Measurements from ENCODE around the gene MPRIP. TPM values are rescaled to one million over a fixed set of nuclear protein-coding genes. Genes with fewer than 3 reads are reported as not detected.

Gene MPRIP
- total and polyA plus RNA-seq, 2 of the 13 experiments (the other 11 are each of a cell fraction or from before 2014, with no cell fraction given), result 50.2 to 52.4 TPM

- no peak for TF ChIP-seq CSRNP2 (CRISPR knock-in tag; conservative IDR thresholded peaks at IDR 0.05; ENCODE audit: low read depth)
- no peak for TF ChIP-seq FUBP1 (CRISPR knock-in tag; IDR thresholded peaks at IDR 0.05; ENCODE audit: borderline replicate concordance)
- TF ChIP-seq ZBTB8A (CRISPR knock-in tag; IDR thresholded peaks at IDR 0.05; ENCODE audit: borderline replicate concordance, low read depth), result no peak
- TF ChIP-seq ZNF513 (CRISPR knock-in tag; conservative IDR thresholded peaks at IDR 0.05), result no peak
- TF ChIP-seq AFF4 (CRISPR knock-in tag; IDR thresholded peaks at IDR 0.05), result no peak
- TF ChIP-seq MZF1 (CRISPR knock-in tag; IDR thresholded peaks at IDR 0.05; ENCODE audit: borderline replicate concordance), result no peak
- no peak for TF ChIP-seq HNRNPLL (IDR thresholded peaks at IDR 0.05; ENCODE audit: low read depth, low read length, poor library complexity, severe bottlenecking)
- no peak for TF ChIP-seq YY1 (IDR thresholded peaks at IDR 0.05; ENCODE audit: insufficient read depth, insufficient replicate concordance, low read depth, low read length)
- no peak for TF ChIP-seq NR1H2 (CRISPR knock-in tag; IDR thresholded peaks at IDR 0.05; ENCODE audit: borderline replicate concordance, low read depth)
- TF ChIP-seq ZBTB21 (CRISPR knock-in tag; IDR thresholded peaks at IDR 0.05), result no peak
Observed at GRCh38 chr17:17017343-17018014, 24.8 kb upstream of the MPRIP start (continued).
